GM10847 (cell line): Measurements from ENCODE around the gene EXOC6B.

Source experiments
- POLR2A ChIP-seq: IDR thresholded peaks from 2 replicates; pipeline ENCODE4 v1.6.1; 2011; ENCODE audit not compliant: insufficient read length; ENCODE audit errors: extremely low read depth

Gene EXOC6B

GRCh38 chr2:72191441-72191840 is 634.4 kb downstream of the EXOC6B start:
- no peak for TF ChIP-seq POLR2A

- no peak for TF ChIP-seq POLR2A
Observed at GRCh38 chr2:72185206-72185605, 640.6 kb downstream of the EXOC6B start.

- no peak for TF ChIP-seq POLR2A
Observed at GRCh38 chr2:72183466-72183865, 642.4 kb downstream of the EXOC6B start.

- no peak for TF ChIP-seq POLR2A
Observed at GRCh38 chr2:72183016-72183415, 642.8 kb downstream of the EXOC6B start.

GRCh38 chr2:72182547-72182946 is 643.3 kb downstream of the EXOC6B start:
- TF ChIP-seq POLR2A: no peak

GRCh38 chr2:72181616-72182015 is 644.2 kb downstream of the EXOC6B start:
- no peak for TF ChIP-seq POLR2A

GRCh38 chr2:72180351-72180750 is 645.5 kb downstream of the EXOC6B start:
- TF ChIP-seq POLR2A: no peak

- no peak for TF ChIP-seq POLR2A
Observed at GRCh38 chr2:72178551-72178950, 647.3 kb downstream of the EXOC6B start.

- TF ChIP-seq POLR2A: no peak
Observed at GRCh38 chr2:72176281-72176680, 649.6 kb downstream of the EXOC6B start.

- no peak for TF ChIP-seq POLR2A
Observed at GRCh38 chr2:72175636-72176035, 650.2 kb downstream of the EXOC6B start.

- TF ChIP-seq POLR2A: no peak
Observed at GRCh38 chr2:72173640-72174321, 652.1 kb downstream of the EXOC6B start.

GRCh38 chr2:72172478-72172877 is 653.4 kb downstream of the EXOC6B start:
- TF ChIP-seq POLR2A: no peak

- no peak for TF ChIP-seq POLR2A
Observed at GRCh38 chr2:72166279-72166678, 659.6 kb downstream of the EXOC6B start.

GRCh38 chr2:72165792-72166191 is 660.0 kb downstream of the EXOC6B start:
- no peak for TF ChIP-seq POLR2A

GRCh38 chr2:72162574-72162973 is 663.3 kb downstream of the EXOC6B start:
- TF ChIP-seq POLR2A: no peak

- TF ChIP-seq POLR2A: no peak
Observed at GRCh38 chr2:72159211-72159993, 666.4 kb downstream of the EXOC6B start.
